Activated effector memory CD4-positive, alpha-beta T cell treated with Interleukin-2 at 50 U/mL for 16 hours (primary cell): ENCODE results near the gene IGFBP6.

Experiments used
- DNase-seq: peaks from one replicate; pipeline ENCODE4 v3.0.0-alpha.2; 2020

Gene IGFBP6

GRCh38 chr12:53122961-53123468 is 25.5 kb downstream of the IGFBP6 start:
- DNase-seq: no peak

DNA sequence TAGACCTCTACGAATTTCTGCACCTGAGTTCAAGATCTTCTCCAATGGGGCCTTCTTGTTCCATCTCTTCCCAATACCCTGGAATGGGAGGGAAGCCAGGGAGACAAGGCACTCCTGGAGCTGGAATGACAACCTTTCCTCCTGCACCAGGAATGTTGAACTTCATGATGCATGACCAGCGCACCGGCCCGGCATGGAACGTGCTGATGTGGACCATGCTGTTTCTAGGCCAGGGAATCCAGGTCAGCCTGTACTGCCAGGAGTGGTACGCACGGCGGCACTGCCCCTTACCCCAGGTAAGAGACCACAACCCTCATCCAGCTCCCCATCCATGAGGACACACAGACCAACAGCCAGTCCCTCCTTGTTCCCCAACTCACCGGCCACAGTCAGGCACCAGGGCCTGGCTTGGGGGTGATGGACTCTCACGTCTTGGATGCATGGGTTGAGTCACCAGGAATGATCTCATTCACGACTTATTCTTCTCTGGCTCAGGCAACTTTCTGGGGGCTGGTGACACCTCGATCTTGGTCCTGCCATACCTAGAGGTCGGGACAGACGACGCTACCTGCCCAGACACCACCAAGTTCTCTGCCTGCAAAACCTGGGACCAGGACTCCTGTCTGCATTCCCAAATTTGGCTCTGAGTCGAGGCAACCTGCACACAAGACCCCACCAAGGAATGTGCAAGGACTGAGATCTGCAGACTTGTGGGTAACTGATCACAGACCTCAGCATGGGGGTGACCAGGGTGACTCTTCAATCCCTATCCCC is 26.3 kb downstream of the IGFBP6 start:
- no peak for DNase-seq

DNA sequence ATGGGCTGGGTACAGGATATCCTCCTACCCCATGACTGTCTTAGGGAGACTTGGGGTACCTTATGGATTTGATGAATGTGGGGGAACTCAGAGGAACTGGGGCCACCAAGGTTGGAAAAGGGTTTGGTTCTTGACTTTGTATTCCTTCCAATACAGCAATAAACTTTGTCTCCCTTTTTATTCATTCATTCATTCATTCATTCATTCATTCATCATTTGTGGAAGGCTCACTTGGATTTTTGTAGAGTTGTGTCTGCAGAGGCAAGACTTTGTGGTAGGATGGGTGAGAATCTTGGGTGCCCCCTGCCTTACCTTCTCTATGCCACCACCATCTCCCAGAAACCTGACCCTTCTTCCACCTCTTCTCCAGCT is 26.9 kb downstream of the IGFBP6 start:
- no peak for DNase-seq

DNA sequence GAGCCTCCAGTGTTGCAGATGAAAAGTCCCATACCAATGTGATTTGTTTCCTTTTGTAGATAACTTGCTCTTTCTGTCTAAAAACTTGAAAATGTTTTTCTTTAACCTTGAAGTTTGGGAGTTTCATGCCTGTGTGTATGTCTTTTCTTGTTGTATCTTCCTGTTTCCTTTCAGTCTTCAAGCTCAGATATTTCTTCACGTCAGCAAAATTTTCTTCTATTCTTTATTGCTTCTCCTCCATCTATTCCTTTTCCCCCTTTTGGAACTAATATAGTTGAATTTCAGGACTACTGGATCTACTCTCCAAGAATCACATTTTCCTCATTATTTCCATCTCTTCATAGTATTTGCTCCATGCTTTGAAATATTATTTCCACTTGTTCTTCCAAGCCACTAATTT is 29.7 kb downstream of the IGFBP6 start:
- no peak for DNase-seq

DNA sequence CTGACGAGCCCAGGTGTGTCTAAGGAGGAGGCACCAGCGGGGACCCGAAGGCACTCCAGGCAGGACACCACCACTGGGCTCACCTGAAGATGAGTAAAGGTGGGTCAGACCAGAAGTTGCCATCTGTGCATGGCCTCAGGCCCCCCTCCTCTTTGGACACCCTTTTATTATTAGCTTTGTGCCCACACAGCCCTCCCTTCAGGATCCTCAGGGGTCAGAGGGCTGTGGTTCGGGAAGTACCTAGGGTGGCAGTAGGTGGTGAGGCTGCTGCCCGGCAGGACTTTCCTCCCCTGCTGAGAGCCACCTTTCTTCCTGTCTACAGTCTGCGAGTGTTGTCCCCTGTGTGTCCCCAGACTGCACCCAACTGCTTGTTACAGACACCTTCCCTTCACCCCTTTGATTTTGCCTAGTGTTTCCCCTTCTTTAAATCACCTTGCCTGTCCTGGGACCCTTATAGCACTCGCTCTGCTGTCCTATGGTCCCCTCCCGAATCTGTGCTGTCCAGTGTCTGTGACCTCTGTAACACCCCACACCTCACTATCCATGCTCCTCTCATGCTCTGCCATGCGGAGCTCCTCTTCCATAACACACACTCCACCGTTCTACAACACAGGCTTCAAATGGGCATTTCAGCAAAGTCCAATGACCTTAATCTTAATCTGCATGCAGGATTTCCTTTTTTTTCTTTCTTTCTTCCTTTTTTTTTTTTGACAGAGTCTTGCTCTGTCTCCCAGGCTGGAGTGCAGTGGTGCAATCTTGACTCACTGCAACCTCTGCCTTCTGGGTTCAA is 31.5 kb downstream of the IGFBP6 start:
- DNase-seq: no peak

- no peak for DNase-seq
Observed at GRCh38 chr12:53131844-53132243, 34.4 kb downstream of the IGFBP6 start.

DNA sequence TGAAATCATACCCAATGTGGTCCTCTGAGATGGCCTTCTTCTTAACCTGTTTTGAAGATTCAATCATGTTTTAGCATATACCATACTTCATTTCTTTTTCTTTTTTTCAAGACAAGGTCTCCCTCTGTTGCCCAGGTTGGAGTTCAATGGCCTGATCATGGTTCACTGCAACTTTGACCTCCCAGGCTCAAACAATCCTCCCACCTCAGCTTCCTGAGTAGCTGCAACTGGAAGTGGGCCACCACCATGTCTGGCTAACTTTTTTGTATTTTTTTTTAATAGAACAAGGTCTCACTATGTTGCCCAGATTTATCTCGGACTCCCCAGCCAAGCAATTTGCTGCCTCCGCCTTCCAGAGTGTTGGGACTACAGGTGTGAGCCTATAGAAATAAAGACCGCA is 36.3 kb downstream of the IGFBP6 start:
- no peak for DNase-seq

- DNase-seq: no peak
Observed at GRCh38 chr12:53143355-53143754, 45.9 kb downstream of the IGFBP6 start.

- no peak for DNase-seq
Observed at GRCh38 chr12:53145383-53146260, 48.2 kb downstream of the IGFBP6 start.

DNA sequence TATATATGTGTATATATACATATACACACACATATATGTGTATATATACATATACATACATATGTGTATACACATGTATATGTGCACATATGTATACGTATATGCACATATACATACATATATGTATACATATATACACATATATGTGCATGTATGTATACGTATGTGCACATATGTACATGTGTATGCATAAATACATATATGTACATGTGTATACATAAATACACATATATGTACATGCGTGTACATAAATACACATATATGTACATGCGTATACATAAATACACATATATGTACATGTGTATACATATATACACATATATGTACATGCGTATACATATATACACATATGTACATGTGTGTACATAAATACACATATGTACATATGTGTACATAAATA is 49.7 kb downstream of the IGFBP6 start:
- no peak for DNase-seq

DNA sequence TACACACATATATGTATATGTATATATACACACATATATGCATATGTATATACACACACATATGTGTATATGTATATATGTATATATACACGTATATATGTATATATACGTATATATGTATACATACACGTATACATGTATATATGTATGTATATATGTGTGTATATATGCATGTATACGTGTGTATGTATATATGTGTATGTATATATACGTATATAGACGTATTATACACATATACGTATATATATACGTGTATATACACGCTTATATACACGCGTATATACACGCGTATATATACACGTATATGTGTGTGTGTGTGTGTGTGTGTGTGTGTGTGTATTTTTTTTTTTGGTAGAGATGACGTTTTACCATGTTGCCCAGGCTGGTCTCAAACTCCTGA is 50.2 kb downstream of the IGFBP6 start:
- no peak for DNase-seq

DNA sequence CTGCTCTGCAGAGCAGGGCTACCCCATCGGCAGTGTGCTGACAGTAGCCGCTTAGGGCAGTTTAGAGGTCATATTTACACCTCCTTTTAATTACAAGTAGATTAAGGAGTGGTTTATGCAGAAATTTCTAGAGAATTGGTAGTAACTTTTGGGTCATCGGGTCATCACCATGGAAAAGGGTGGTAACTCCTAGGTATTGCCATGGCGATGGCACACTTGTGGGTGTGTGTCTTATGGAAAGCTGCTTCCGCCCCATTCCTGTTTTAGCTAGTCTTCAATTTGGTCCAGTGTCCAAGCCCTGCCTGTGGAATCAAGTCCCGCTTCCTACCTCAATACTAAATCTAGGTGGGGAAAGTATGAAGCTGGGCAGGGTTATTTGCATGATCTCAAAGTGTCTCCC is 53.6 kb downstream of the IGFBP6 start:
- DNase-seq: no peak
